EH (cell line): ENCODE measurements around the gene CRTC1.

Experiments
- DNase-seq: peaks from one replicate; pipeline ENCODE4 v3.0.0-alpha.2; 2015; ENCODE audit warnings: low read depth

Gene CRTC1

GRCh38 chr19:18749362-18750231 lies 66.1 kb downstream of the CRTC1 start:
- DNase-seq = no peak

DNA sequence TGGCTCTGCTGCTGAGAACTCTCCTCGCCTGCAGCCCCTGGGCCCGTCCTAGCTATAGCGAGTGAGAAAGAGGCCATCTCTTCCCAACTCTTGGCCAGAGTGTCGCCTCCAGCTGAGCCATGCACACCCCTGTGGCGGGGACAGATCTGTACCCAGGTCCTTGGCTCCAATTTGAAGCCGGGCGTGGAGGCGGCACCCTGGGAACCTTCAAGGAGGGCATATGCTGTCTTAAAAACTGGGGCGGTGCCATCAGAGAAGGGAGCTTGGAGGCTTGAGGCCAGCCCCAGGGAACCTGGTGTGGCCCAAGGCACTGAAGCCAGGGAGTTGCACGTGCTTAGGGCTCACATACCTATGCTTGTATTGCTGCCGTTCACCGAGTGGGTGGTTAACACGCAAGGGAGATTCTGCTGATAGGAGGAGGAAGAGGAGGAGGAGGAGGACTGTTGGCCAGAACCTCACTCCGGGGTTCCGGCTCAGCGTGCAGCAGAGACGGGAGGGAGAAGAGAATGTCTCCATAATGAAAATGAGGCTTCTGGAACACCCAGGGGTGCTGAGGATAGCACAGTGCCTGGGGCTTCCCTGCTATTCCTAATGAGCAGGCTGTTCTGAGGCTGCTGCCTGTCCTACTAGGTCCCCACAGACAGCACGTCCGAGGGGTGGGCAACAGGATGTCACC lies 67.0 kb downstream of the CRTC1 start:
- no peak for DNase-seq

DNA sequence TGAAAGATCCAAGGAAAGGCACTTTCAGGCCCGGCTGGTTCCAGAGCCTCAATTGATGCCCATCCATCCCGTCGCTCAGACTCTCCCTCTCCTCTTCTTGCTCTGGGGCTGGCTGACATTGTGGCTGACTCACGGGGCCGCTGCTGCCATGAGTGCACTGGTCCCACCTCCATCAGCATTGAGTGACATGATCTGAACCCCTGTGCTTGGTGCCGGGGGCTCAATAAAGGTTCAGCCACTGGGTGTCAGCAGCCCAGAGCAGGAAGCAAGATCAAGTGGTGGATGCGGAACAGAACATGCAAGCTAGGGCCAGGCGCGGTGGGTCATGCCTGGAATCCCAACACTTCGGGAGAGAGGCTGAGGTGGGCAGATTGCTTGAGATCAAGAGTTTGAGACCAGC lies 68.1 kb downstream of the CRTC1 start:
- DNase-seq = no peak

GRCh38 chr19:18754501-18754900 lies 71.0 kb downstream of the CRTC1 start:
- no peak for DNase-seq

GRCh38 chr19:18756896-18757295 lies 73.4 kb downstream of the CRTC1 start:
- no peak for DNase-seq

GRCh38 chr19:18759304-18759994 lies 76.0 kb downstream of the CRTC1 start:
- no peak for DNase-seq

GRCh38 chr19:18759995-18760426 lies 76.5 kb downstream of the CRTC1 start:
- no peak for DNase-seq

GRCh38 chr19:18760440-18761383 lies 77.2 kb downstream of the CRTC1 start:
- no peak for DNase-seq

- no peak for DNase-seq
These were observed 78.1 kb downstream of the CRTC1 start for GRCh38 chr19:18761531-18762110.

GRCh38 chr19:18762125-18763023 lies 78.9 kb downstream of the CRTC1 start:
- DNase-seq = peak; percentile 6

GRCh38 chr19:18763674-18764590 lies 80.5 kb downstream of the CRTC1 start:
- DNase-seq = peak; percentile 87

DNA sequence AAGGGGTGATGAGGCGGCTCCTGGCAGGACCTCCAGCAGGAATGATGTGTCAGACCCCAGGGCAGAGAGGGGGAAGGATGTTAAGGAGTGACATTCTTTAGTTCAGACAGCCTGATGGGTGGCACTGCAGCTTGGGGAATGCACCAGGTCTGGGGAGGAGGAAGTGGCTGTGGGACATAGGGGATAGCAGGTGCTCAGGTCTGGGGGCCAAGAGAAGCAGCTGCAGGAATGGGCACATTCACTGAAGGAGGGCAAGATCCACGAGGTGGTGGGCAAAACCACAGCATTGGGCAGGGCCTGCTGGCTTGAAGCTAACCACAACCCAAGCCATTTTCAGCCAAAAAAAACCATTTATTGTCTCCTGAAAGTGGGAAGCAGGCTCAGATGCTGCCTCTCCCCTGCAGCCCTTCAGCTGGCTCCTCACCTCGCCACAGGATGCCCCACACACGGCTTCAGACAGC lies 81.1 kb downstream of the CRTC1 start:
- DNase-seq = peak; percentile 72

GRCh38 chr19:18765224-18765623 lies 81.7 kb downstream of the CRTC1 start:
- DNase-seq = no peak

- DNase-seq = no peak
These were observed 84.7 kb downstream of the CRTC1 start for GRCh38 chr19:18768046-18768771.

- DNase-seq = no peak
These were observed 85.8 kb downstream of the CRTC1 start for GRCh38 chr19:18768997-18769891.

- DNase-seq = no peak
These were observed 86.6 kb downstream of the CRTC1 start for GRCh38 chr19:18769989-18770528.
